HG03378 (cell line): ENCODE data around the gene PBX3.

ENCODE experiments used
- ATAC-seq: cut with Tn5 transposase; IDR thresholded peaks from one replicate; pipeline ENCODE4 v1.9.1; 2021; ENCODE audit warnings: mild to moderate bottlenecking, moderate library complexity; ENCODE audit not compliant: unreplicated experiment

PBX3 gene

GRCh38 chr9:125968714-125969374, 221.7 kb downstream of the PBX3 start:
- ATAC-seq, result no peak

- ATAC-seq, result no peak
Observed at GRCh38 chr9:125969462-125969861, 222.3 kb downstream of the PBX3 start.

- no peak for ATAC-seq
Observed at GRCh38 chr9:125969868-125970267, 222.7 kb downstream of the PBX3 start.

DNA sequence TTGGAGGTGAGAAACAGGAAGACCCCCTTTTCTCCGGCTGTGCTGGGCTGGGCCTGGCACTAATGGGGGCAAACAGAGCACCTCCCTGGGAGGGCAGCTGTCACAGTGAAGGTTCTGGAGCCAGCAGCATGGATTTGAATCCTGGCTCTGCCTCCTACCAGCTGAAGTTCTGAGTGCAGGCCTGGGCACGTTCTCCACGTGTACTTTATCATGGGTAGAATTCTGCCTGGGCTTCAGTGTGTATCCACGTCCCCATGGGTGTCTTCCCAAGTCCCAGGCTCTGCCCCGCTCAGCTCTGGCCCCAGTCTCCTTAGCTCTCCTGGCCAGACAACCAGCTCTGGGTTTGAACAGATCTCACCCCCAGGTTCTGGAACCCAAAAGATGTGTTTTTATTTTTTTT, 223.2 kb downstream of the PBX3 start:
- no peak for ATAC-seq

DNA sequence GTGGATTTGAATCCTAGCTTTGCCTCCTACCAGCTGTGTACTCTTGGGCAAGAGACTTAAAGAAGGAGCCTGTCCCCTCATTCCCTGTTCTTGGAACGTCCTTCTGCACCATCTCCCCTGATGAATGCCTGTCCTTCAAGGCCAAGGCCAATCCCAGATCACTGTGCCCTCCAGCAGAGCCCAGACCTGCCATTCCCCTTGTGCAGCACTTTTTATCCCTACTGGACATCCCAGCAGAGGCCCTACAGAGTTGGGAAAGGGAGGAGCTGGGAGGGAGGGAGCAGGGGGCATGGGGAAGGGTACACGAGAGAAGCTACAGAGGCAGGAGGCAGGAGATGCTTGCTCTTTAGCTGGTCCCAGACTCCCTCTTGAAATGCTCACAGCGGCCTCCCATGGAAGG, 223.9 kb downstream of the PBX3 start:
- ATAC-seq, result no peak

DNA sequence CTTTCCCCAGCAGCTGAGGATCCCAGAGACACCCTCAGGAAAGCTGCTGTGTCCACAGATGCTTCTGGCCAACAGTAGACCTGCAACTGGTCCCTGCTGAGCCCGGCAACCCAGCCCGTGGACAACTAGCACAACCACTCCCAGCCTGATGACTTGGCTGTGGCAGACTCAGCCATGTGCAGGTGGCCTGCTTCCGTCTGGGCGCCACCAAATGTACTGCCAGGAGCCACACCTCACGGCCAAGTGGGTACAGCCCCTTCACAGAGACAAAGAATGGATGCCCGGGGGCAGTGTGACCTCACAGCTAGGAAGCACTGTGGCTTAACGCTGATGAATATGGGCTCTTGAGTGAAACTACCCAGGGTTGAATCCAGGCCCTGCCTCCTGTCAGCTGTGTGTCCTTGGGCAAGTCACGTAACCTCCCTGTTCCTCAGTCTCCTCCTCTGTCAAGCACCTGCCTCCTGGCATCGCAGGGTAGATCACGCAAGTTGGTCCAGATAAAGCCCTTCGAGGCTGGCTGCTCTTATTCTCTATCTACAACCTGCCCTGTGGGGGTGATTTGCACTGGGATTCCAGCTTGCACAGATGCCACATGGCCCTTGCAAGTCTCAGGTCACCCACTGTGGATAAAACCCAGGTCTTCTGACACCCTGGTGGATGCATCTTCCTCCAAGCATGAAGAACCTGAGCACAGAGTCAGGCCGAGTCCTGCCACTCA, 225.0 kb downstream of the PBX3 start:
- no peak for ATAC-seq

DNA sequence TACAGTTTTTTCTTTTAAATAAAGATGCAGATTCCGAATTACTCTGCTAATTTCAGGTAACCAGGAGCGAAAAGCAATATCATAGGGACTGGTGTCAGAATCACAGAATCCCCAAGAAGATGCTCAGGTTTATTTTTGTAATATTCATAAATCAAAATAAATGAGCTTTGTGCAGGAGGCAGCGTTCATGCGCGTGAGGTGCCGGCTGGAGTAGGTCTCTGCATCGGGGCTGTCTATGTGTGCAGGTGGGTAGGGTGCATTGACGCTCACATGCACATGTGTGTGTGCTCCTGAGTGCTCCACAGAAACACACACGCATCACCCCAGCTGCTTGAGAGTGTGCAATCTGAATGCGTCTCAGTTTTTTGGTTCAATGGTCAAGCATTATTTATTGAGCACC, 226.4 kb downstream of the PBX3 start:
- ATAC-seq, result no peak

GRCh38 chr9:125974705-125975104, 227.5 kb downstream of the PBX3 start:
- ATAC-seq, result no peak

DNA sequence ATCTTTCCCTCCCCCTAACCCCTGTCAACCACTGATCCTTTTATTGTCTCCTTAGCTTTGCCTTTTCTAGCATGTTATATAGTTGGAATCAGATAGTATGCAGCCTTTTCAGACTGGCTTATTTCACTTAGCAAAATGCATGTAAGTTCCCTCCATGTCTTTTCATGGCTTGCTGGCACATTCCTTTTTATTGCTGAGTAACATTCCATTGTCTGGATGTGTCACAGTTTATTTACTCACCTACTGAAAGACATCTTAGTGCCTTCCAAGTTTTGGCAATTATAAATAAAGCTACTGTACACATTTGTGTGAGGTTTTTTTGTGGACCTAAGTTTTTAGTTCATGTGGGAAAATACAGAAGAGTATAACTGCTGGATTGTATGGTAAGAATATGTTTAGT, 230.1 kb downstream of the PBX3 start:
- no peak for ATAC-seq

DNA sequence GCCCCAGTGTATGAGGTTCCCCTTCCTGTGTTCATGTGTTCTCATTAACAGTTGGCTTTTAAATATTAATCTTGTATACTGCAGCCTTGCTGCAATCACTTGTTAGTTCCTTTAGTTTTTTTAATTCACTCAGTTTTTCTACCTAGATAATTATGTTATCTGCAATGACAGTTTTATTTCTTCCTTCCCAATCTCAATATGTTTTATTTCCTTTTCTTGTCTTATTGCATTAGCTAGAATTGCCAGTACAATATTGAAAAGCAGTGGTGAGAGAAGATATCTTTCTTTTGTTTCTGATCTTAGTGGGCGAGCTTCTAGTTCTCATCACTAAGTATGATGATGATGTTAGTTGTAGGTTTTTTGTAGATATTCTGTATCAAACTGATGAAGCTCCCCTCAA, 232.2 kb downstream of the PBX3 start:
- ATAC-seq, result no peak

DNA sequence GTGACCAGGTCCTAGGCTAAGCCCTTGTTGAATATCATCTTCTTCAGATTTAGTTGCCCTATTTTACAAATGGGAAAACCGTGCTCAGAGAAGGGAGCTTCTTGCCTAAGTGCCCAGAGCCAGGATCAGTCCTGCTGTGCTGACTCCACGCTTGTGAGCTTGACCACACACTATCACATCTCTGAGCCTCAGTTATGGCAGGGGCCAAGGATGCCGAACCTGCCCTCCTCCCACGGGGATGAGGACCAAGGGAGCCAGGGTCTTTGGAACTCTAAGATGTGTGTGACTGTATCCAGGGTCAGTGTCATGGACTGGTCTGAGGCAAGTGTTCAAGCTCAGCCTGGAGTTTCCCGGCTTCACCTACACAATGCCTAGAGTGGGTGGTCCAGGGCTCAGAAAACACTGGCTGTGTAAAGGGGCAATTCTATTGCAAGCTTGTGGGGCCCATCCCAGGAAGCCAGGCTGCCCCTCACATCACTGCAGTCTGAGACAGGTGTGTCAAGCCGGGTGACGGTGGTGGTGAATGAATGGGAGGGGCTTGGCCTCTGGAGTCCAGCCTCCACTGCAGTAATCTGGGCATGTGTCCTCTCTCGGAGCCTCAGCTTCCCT, 235.7 kb downstream of the PBX3 start:
- no peak for ATAC-seq

- no peak for ATAC-seq
Observed at GRCh38 chr9:125983681-125984080, 236.5 kb downstream of the PBX3 start.

DNA sequence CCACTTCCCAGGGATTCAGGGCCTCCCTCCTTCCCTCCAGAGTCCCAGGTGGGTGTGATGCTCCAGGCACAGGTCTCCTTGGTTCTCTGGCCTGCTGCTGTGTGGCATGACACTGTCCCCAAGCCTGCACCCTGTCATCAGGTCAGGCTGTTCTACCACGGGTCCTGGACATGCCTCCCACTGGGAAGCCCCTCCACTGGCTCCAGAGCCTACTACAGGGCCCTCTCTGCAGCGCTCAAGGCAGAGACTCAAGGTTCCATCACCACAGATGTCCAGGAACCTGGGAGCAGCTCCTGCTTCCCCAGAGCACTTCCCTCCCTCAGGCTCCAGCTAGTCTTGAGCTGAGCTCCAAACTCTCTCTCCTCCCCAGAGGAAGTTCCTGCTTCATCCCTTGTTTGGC, 237.3 kb downstream of the PBX3 start:
- ATAC-seq, result no peak

DNA sequence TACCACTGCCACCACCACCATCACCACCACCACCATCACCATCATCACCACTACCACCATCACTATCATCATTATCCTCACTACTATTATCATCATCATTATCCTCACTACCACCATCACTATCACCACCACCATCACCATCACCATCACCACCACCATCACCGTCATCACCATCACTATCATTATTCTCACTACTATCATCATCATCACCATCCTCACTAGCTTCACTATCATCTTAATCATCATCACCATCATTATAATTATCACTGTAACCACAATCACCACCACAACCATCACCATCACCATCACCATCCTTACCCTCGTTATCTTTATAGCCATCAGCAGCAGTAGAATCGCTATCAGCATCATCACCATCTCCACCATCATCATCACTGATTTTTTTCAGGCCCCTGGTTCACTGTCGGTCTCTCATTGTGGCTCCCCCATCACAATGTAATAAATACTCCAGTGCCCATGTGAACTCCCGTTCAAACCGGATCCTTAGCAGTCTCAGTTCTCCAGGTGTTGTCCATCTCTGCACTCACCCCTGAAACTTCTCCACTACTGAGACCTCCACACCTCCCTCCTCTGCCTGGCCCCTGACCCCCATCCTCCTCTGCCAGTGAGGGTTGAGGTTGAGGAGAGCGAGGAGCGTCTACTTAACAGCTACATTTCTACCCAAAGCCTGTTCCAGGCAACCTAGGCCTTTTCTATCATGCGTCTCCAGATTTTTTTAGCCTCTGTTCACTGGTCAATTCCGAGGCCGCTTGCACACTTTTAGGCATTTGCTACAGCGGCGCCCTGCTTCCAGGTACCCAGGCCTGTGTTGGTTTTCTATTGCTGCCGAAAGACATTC, 238.2 kb downstream of the PBX3 start:
- no peak for ATAC-seq

GRCh38 chr9:125985998-125986655, 239.0 kb downstream of the PBX3 start:
- ATAC-seq, result no peak

GRCh38 chr9:125986966-125987365, 239.8 kb downstream of the PBX3 start:
- ATAC-seq, result no peak

GRCh38 chr9:125987420-125987819, 240.2 kb downstream of the PBX3 start:
- no peak for ATAC-seq

- no peak for ATAC-seq
Observed at GRCh38 chr9:125988479-125989050, 241.4 kb downstream of the PBX3 start.

DNA sequence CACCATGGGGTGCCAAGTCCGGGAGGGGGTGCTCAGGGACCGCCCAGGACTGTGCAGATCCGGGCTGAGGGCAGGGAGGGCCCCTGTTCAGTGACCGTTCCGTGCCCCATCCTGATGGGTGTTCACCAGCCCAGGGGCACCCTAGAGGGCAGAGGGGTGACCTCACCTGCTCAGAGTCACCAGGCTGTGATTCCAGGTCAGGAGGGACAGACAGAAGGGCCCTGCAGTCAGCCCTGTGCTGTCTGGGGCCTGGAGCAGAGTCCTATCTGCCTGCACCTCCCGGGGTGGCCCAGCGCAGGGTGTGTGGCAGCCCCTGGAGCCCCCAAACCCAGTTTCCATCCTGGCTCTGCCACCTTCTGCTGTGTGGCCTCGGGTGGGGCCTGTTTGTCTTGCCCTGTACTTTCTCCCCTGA, 241.9 kb downstream of the PBX3 start:
- ATAC-seq, result no peak

GRCh38 chr9:125989524-125990180, 242.5 kb downstream of the PBX3 start:
- ATAC-seq, result no peak
